ENCODE results near the gene SAMMSON. TPM values are rescaled to one million over a fixed set of nuclear protein-coding genes. Genes with fewer than 3 reads are reported as not detected.

SAMMSON gene
- total RNA-seq = not detected

GRCh38 chr3:69999140-70000027 lies at the start of gene SAMMSON:
Gene SAMMSON (plus strand): TSS chr3:69999733.
- ATAC-seq = no peak
- no peak for DNase-seq (ENCODE audit: low spot score)

DNA sequence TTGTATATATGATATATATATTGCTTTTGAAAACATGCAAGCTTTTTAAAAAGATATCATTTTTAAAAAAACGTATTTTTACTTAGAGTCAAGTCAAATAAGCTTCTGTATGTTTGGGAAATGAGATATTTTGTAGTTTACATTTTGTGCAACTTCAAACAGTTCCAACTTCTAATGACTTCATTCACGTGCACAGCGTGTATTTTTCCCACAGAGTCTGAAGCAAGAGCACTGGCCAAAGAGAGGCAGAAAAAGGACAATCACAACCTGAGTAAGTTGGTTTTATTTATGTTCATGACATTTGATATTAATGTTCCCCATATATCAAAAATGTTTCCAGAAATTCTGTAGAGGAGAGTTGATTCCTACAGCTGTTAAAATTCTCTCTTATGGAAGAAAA lies 47.9 kb upstream of the SAMMSON start:
- DNase-seq (ENCODE audit: low spot score) (no peak), ATAC-seq (no peak)

GRCh38 chr3:69959581-69959980 lies 40.0 kb upstream of the SAMMSON start:
- ATAC-seq (no peak), DNase-seq (ENCODE audit: low spot score) (no peak)

DNA sequence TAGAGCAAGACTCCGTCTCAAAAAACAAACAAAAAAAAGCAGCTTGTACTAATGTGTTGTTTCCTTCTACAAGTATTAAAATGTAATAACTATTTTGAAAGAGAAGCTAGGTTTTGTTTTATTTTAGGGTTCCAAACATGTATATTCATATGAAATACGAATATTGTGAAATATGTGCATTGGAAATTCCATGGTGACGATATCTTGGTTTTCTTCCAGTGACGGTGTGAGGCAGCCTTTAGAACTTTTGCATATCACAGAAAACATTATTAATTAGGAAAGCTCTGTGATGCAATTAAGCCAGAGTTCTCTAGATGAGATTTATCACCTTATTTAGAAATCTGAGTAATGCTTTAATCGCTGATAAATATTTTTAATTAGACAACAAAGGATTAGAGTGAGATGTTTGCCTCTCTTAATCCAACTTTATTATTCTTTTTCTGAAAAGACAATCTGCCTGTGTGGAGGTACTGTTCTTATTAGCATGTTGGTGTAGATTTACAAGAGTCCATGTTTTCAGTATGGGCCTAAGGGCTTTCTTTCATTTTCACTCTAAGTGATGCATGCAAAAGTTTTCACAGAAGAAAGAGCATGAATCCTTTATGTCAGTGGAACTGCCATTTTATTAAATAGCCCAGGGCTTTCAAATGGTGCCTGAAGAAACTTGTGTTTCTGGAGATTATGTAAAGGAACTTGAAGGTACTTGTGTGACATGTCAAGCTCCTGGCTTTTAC lies 37.7 kb upstream of the SAMMSON start:
- ATAC-seq = no peak
- DNase-seq (ENCODE audit: low spot score) = no peak

- DNase-seq (ENCODE audit: low spot score) (no peak), ATAC-seq (no peak)
Observed at GRCh38 chr3:69963643-69964042, 35.9 kb upstream of the SAMMSON start.

DNA sequence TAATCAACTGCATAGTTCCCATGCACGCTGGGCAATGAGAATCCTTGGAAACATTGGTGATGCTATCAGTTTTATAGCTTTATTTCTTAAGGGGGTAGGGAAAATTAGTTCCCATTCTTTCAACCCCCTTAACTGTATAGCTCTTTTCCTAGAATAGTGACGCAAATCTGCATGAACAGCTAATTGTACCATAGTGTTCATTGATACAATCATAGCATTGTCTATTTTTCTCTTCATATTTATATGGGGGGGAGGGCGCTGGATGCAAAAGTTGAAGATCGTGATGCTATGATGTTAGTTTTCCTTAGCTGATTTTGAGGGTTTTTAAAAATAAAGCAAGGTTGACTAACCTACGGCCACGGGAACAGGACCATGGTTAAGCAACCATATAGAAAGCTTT lies 32.4 kb upstream of the SAMMSON start:
- ATAC-seq (no peak), DNase-seq (ENCODE audit: low spot score) (no peak)

DNA sequence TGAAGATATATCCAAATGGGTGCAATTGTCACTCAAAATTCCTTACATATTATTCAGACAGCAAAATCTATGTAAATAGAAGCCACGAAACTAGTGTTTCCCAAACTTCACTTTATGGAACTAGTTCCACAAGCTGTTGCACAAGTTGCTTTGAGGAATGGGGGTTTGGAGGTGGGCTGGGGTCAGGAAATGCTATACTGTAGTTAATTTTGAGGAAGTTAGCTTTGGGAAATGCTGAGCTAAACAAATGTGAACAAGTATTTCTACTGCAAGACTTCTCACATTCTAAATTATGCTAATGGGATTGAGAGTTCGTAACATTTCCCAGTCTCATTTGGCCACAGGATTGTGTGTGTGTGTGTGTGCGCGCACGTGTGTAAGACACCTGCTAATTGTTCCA lies 28.7 kb upstream of the SAMMSON start:
- no peak for ATAC-seq
- no peak for DNase-seq (ENCODE audit: low spot score)

GRCh38 chr3:69972672-69973071 lies 26.9 kb upstream of the SAMMSON start:
- ATAC-seq = no peak

DNA sequence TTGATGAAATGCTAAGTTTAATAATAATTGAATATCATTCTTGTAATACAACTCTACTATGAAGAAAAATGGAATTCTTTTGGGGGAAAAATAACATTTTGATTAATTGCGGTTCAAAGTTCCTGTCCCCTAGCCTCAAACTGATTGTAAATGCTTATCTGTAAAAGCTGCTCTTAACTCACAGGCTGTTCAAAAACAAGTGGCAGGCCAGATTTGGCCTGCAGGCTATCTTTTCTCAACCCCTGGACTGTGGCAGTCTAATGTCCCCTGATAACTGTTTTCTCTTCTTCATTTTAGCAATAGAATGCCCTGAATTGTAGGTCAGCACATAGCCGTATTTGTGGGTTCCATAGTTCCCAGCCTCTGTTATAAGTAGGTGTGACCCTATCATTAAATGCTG lies 23.5 kb upstream of the SAMMSON start:
- ATAC-seq = no peak
- no peak for DNase-seq (ENCODE audit: low spot score)

More at GRCh38 chr3:69972672-69973071, 26.9 kb upstream of the SAMMSON start:
- DNase-seq (ENCODE audit: low spot score) = no peak

DNA sequence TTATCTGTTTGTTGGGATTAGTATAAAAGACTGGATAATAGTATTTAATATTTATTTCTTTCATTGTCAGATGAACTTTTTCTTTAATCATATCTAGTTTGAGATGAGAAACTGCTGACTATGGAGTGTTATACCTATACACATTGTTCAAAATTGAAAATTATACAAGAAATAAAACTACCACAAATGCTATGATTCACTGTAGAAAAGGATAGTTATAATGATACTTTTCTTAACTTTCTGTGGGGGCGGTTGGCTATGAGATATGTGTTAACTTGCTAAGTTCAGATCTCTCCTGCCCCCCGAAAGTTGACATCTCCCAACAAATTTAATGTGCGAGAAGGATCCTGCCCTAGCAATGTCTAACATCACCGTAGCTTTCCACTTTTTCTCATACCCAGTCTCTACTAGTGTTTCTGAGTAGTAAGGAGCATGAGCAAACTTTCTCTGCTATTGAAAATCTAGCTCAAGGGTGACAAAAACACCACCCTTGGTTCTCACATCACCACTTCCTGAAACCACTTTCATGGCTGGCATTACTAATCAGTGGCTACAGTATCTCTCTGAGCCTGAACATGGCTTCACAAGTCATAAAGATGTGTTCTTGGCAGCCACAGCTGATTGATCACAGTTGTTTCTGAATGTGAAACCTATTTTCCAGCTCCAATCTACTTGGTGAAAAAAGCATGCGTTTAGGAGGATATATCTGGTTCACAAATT lies 15.8 kb upstream of the SAMMSON start:
- ATAC-seq (no peak), DNase-seq (ENCODE audit: low spot score) (no peak)

DNA sequence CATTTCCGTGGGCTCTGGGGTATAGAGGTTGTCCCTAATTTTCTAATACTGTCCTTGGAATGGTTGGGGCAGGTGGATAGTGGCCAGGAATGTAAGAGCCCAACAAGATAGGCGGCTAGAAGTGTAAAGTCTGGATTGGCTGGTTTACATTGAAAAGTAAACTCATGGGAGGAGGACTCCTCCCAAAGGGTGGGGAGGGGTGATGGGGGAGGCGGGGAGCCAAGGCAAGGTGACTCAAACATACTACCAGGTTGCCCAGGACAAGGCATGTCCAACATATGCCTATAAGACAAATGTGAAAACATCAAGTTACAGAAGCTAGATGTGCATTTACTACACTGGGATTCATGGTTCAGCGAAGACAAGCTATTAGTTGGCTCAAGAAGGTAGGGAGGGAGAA lies 14.3 kb upstream of the SAMMSON start:
- no peak for DNase-seq (ENCODE audit: low spot score)
- no peak for ATAC-seq

DNA sequence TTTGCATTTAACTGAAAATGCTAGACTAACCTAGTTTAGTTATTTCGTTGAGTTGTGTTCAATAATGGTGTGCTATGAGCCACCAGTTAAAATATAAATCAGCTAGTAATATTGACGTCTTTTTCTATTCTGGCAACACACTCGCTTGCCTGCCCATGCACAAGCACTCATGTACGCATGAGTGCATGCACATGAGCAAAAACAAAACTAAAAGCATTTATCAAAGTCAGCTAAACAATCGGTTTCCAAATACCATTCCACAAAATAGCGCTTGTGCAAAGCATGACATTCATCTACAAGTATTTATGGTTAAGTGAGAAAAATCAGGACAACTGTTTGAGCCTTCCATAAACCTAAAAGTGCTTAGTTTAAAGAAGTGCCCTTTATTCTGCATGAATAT lies 13.1 kb upstream of the SAMMSON start:
- ATAC-seq (no peak), DNase-seq (ENCODE audit: low spot score) (no peak)

GRCh38 chr3:69987833-69988232 lies 11.7 kb upstream of the SAMMSON start:
- ATAC-seq (no peak), DNase-seq (ENCODE audit: low spot score) (no peak)

GRCh38 chr3:69993757-69994156 lies 5.8 kb upstream of the SAMMSON start:
- ATAC-seq (no peak), DNase-seq (ENCODE audit: low spot score) (no peak)

DNA sequence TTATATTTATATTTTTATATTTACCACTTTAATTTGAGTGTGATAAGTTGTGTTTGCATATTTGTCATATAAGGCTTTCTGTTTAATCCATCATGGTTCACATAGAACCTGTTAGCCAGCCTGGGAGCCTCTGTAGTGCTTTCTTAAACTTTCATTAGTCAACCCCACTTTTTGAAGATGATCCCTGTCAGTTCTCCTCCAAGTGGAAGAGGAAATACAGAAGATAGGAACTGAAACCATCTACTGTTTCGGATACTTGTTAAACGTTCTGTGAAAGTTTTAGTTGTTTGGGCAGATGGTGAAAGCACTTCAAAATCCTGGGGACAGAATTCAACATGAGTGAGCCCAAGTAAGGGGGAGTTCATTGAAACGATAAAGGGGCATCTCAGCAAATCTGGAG lies 4.6 kb upstream of the SAMMSON start:
- no peak for ATAC-seq
- no peak for DNase-seq (ENCODE audit: low spot score)

DNA sequence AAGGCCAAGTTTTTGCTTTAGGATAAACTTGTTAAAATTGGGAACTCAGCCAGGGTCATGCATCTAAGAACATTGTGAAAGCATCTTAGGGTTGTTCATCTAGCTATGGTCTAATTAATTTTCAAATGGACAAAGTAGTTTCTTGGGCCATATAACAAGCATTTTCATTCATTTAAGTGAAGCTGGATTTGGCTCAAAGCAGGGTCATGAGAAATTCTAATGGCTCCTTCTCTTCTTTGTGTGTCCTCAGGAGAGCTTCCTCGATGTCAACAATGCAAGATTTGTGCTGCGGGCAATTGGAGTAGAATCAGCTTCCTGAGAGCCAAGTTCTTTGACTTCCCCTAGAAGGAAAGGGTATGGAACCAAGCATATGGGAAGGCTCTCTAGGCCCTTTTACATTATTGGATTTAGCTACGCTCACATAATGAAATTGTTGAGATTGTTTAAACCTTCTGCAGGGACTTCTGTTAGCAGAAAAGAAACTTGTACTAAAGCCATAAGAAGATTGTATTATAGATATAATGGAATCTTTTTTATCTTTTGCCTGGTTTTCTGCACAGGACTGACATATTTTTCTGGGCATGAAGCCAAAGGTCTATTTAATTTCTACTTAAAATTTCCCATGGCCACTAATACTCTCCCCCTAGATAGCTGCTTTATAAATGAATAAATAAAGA lies 1.8 kb upstream of the SAMMSON start:
- no peak for ATAC-seq
- no peak for DNase-seq (ENCODE audit: low spot score)

DNA sequence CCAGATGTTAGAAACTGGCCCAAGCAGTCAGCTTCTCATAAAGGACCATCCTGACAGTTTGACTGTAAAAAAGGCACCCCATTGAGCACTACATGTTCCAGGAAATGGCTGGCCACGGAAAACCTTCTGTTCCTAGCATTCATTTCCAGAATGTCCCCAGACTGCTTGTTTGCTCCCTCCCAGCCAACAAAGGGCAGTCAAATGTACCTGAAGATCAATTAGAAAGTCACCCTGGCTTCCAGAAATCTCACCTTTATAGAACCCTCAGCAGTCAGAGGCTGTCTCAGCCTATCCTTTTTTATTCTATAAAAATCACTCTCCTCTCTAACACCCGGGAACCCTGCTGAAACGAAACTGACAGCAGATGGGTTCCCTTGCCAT lies 784 bp upstream of the SAMMSON start:
- no peak for DNase-seq (ENCODE audit: low spot score)
- no peak for ATAC-seq

DNA sequence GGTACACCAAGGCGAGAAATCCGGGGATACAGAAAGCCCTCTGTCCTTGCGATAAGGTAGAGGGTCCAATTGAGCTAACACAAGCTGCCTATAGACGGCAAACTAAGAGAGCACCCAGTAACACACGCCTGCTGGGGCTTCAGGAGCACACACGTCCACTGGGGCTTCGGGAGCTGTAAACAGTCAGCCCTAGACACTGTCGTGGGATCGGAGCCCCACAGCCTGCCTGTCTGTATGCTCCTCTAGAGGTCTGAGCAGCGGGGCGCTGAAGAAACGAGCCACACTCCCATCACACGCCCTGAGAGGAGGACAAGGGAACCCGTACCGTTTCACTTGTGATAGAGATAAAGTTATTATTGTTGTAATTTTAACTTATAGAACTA lies 486 bp downstream of the SAMMSON start:
- ATAC-seq = no peak
- DNase-seq (ENCODE audit: low spot score) = no peak

DNA sequence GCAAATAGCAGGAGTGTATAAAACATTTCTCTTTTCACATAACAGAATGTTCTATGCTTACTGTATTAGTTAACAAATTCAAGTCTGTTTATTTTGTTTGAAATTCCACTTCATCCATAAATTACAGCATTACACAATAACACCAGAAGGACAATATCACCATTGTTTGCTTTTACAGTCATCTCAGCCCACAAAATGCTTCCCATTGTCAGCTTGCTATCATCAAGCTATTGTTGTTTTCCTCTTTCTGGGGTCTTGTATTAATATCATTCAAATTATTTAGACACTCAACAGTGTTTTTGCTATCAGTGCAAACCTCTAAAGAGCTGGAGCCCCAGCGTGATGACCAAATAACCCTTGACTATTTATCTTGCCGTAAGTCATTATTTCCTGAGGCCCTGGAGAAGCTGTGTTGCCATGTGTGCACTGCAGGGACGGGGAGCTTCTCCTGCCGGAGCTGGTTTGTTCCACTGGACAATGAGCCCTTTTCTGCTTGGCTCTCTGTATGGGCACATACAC lies 1.1 kb downstream of the SAMMSON start:
- no peak for ATAC-seq
- no peak for DNase-seq (ENCODE audit: low spot score)

- ATAC-seq (no peak), DNase-seq (ENCODE audit: low spot score) (no peak)
Observed at GRCh38 chr3:70003119-70003518, 3.6 kb downstream of the SAMMSON start.

GRCh38 chr3:70006089-70006488 lies 6.6 kb downstream of the SAMMSON start:
- ATAC-seq = no peak

More at GRCh38 chr3:70006089-70006488, 6.6 kb downstream of the SAMMSON start:
- DNase-seq (ENCODE audit: low spot score) = no peak

Measured in left lobe of liver (tissue), 2 donors.